Stomach smooth muscle (tissue), 2 donors: ENCODE data around the gene PSMD9.
"Not testable (repeated sequence)": the region's sequence is repeated elsewhere in the genome, so short reads cannot be mapped to it uniquely, and the experiment has no call there.

Experiments
- H3K27ac ChIP-seq: one replicate; pipeline ENCODE4 v1.7.0; 2013; ENCODE audit warnings: mild to moderate bottlenecking, low read length, inconsistent platforms
- H3K27me3 ChIP-seq, 2 donors: one replicate each; pipeline ENCODE4 v1.7.0; 2013; ENCODE audit warnings: low read length in 2 of 2; ENCODE audit not compliant: insufficient read depth in 2 of 2, control insufficient read depth in 1 of 2
- H3K36me3 ChIP-seq, 2 donors: one replicate each; pipeline ENCODE4 v1.7.0; 2013; ENCODE audit warnings: low read length in 2 of 2; ENCODE audit not compliant: control insufficient read depth in 2 of 2, insufficient read depth in 2 of 2
- H3K4me1 ChIP-seq: one replicate; pipeline ENCODE4 v1.7.0; 2013; ENCODE audit warnings: low read length; ENCODE audit not compliant: control insufficient read depth, insufficient read depth
- H3K4me3 ChIP-seq, 2 donors: one replicate each; pipeline ENCODE4 v1.7.0; 2013; ENCODE audit warnings: low read length in 2 of 2
- H3K9ac ChIP-seq, 2 donors: one replicate each; pipeline ENCODE4 v1.7.0; 2013; ENCODE audit warnings: low read length in 2 of 2, mild to moderate bottlenecking in 1 of 2
- H3K9me3 ChIP-seq, 2 donors: one replicate each; pipeline ENCODE4 v1.7.0; 2013; ENCODE audit warnings: low read length in 2 of 2; ENCODE audit not compliant: control insufficient read depth in 2 of 2
- donor health status: healthy.
- donor health status: Pancreatic carcinoma.

Gene PSMD9

DNA sequence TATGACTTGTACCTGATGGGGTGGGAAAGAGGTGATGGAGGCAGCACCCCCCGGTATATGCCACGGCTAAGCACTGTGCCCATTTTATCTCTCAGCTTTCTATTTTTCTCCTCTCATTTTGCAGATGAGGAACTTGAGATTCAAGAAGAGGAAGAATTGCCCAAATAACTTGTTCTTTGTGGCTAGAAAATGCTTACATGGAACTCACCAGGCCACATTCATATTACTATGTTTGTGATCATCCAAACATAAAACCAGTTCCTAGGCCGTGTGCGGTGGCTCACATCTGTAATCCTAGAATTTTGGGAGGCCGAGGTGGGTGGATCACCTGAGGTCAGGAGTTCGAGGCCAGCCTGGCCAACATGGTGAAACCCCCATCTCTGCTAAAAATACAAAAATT is 14.5 kb upstream of the PSMD9 start:
- Histone ChIP-seq H3K9me3 (no peaks in the 10 kb centered on the region), H3K4me1 (peaks cover 11% of the 10 kb centered on the region), H3K27me3 (no peaks in the 10 kb centered on the region), H3K4me3 (no peak overlapping the region), H3K9ac (no peak overlapping the region), H3K27ac (peak overlapping the region; percentile 85), H3K36me3 (no peaks in the 10 kb centered on the region)

DNA sequence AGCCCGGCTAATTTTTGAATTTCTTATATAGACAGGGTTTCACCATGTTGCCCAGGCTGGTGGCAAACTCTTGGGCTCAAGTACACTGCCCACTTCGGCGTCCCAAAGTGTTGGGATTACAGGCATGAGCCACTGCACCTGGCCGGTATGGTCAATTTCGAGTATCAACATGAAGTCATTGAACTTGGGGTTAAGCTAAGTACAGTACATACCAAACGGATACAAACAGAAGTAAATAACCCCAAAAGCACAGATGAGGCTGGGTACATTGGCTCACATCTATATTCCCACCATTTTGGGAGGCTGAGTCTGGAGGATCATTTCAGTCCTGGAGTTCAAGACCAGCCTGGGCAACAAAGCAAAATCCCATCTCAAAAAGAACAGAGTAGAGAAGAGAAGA is 13.0 kb upstream of the PSMD9 start:
- no peaks in the 10 kb centered on the region for H3K9me3 ChIP-seq
- H3K36me3 ChIP-seq = no peaks in the 10 kb centered on the region
- no peak overlapping the region for H3K4me3 ChIP-seq
- H3K9ac ChIP-seq = no peak overlapping the region
- peaks cover 11% of the 10 kb centered on the region for H3K4me1 ChIP-seq
- no peaks in the 10 kb centered on the region for H3K27me3 ChIP-seq
- H3K27ac ChIP-seq = no peak overlapping the region

GRCh38 chr12:121876080-121876447 is 12.5 kb upstream of the PSMD9 start:
- not testable (repeated sequence) for H3K9me3 ChIP-seq, H3K4me3 ChIP-seq, H3K36me3 ChIP-seq, H3K27me3 ChIP-seq, H3K9ac ChIP-seq, H3K27ac ChIP-seq
- H3K4me1 ChIP-seq = peaks cover 11% of the 10 kb centered on the region

GRCh38 chr12:121883315-121883660 is 5.3 kb upstream of the PSMD9 start:
- no peaks in the 10 kb centered on the region for H3K27me3 ChIP-seq
- no peaks in the 10 kb centered on the region for H3K36me3 ChIP-seq
- no peak overlapping the region for H3K4me3 ChIP-seq
- no peaks in the 10 kb centered on the region for H3K9me3 ChIP-seq
- H3K27ac ChIP-seq = no peak overlapping the region
- peaks cover 3% of the 10 kb centered on the region for H3K4me1 ChIP-seq
- no peak overlapping the region for H3K9ac ChIP-seq

DNA sequence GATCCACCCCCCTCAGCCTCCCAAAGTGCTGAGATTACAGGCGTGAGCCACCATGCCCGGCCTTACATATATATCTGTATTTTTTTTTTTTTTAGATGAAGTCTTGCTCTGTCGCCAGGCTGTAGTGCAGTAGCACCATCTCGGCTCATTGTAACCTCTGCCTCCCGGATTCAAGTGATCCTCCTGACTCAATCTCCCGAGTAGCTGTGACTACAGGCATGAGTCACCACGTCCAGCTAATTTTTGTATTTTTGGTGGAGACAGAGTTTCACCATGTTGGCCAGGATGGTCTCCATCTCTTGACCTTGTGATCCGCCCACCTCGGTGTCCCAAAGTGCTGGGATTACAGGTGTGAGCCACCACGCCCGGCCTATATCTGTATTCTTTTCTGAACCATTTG is 3.5 kb upstream of the PSMD9 start:
- peaks cover 15% of the 10 kb centered on the region for H3K4me1 ChIP-seq
- H3K27me3 ChIP-seq, H3K4me3 ChIP-seq, H3K36me3 ChIP-seq, H3K9me3 ChIP-seq, H3K9ac ChIP-seq, H3K27ac ChIP-seq: not testable (repeated sequence)

DNA sequence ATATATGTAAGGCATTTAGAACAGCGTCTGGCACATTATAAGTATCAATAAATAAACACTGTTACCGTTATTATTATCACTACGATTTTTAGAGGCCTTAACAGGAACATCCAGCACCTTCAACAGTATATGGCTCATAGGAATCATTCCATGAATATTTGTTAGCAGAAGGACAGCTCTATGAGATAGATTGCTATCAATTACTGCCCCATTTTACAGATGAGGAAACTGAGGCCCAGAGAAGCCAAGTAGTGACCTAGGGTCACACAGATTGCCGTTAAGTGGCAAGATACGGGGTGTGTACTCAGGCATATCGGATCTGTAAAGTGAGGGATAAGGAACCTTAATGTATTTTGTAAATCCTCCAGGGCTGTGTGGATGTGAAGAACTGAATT is 510 bp upstream of the PSMD9 start:
- no peaks in the 10 kb centered on the region for H3K27me3 ChIP-seq
- no peaks in the 10 kb centered on the region for H3K9me3 ChIP-seq
- peak overlapping the region; percentile 96 for H3K27ac ChIP-seq
- H3K36me3 ChIP-seq = peaks cover 0 to 5% of the 10 kb centered on the region in 2 donors
- H3K9ac ChIP-seq = peak overlapping the region; percentile 56 to 73
- H3K4me1 ChIP-seq = peaks cover 19% of the 10 kb centered on the region
- H3K4me3 ChIP-seq = peak overlapping the region; percentile 89 to 96

GRCh38 chr12:121889274-121889624 is 659 bp downstream of the PSMD9 start:
- Histone ChIP-seq H3K4me1 (peaks cover 24% of the 10 kb centered on the region), H3K9me3 (no peaks in the 10 kb centered on the region), H3K36me3 (peaks cover 0 to 5% of the 10 kb centered on the region in 2 donors), H3K4me3 (peak overlapping the region; percentile 71 to 96), H3K9ac (peak overlapping the region; percentile 92 to 97), H3K27ac (peak overlapping the region; percentile 96), H3K27me3 (no peaks in the 10 kb centered on the region)

DNA sequence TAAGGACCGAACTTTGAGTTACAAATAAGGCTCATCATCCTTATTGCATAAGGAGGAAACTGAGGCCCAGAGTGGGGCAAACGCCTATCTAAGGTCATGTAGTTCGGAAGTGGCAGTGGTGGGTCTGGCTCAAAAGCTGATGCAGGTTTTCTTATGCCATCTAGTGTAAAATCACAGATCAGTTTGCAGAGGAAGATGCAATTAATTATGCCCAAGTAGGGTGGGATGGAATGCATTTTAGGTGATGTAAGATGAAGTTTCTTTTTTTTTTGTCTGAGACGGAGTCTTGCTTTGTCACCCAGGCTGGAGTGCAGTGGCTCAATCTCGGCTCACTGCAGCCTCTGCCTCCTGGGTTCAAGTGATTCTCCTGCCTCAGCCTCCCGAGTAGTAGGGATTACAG is 1.1 kb downstream of the PSMD9 start:
- Histone ChIP-seq H3K9ac (peak overlapping the region; percentile 92 to 97), H3K4me1 (peaks cover 27% of the 10 kb centered on the region), H3K4me3 (peak overlapping the region; percentile 71 to 96)
- H3K27ac ChIP-seq, H3K27me3 ChIP-seq, H3K36me3 ChIP-seq, H3K9me3 ChIP-seq: not testable (repeated sequence)

GRCh38 chr12:121892673-121893561 is 4.3 kb downstream of the PSMD9 start:
- Histone ChIP-seq H3K36me3 (peaks cover 14 to 18% of the 10 kb centered on the region in 2 donors), H3K27me3 (no peaks in the 10 kb centered on the region), H3K9ac (no peak overlapping the region), H3K4me3 (no peak overlapping the region), H3K27ac (no peak overlapping the region), H3K4me1 (peaks cover 29% of the 10 kb centered on the region), H3K9me3 (no peaks in the 10 kb centered on the region)

GRCh38 chr12:121893961-121894460 is 5.4 kb downstream of the PSMD9 start:
- H3K27ac ChIP-seq = no peak overlapping the region
- H3K4me3 ChIP-seq = no peak overlapping the region
- H3K9ac ChIP-seq = peak overlapping the region in 1 of 2 donors; percentile 13
- no peaks in the 10 kb centered on the region for H3K9me3 ChIP-seq
- H3K27me3 ChIP-seq = no peaks in the 10 kb centered on the region
- H3K4me1 ChIP-seq = peaks cover 25% of the 10 kb centered on the region
- peaks cover 18 to 22% of the 10 kb centered on the region in 2 donors for H3K36me3 ChIP-seq

DNA sequence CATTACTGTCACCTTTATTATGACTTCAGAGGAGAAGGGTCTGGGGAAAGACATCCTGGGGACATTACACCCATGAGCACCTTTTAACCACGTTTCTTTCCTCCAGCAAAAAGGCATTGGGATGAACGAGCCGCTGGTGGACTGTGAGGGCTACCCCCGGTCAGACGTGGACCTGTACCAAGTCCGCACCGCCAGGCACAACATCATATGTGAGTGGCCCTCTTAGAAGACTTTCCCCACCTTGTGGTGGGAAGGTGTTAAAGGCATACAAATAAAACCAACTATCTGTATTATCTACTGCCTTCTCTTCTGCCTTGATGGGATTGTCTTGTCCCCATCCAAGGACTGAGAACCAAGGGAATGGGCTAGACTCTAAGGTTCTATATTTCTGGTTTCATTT is 6.0 kb downstream of the PSMD9 start:
- Histone ChIP-seq H3K27me3 (no peaks in the 10 kb centered on the region), H3K4me3 (no peak overlapping the region), H3K36me3 (peaks cover 24 to 26% of the 10 kb centered on the region in 2 donors), H3K9ac (no peak overlapping the region), H3K9me3 (no peaks in the 10 kb centered on the region), H3K4me1 (peaks cover 19% of the 10 kb centered on the region), H3K27ac (no peak overlapping the region)
